AG04449 (cell line): ENCODE results near the gene PRL.

Source experiments
- CTCF ChIA-PET: fragments of 350-600 bp; formaldehyde crosslinking; extraction: SDS; loops from one replicate; lab custom pipeline; 2021; ENCODE audit warnings: antibody characterized with exemption; lab: Yijun Ruan, JAX
- POLR2A ChIA-PET: fragments of 400-600, 350-600 bp; formaldehyde crosslinking; extraction: SDS; loops from one replicate; lab custom pipeline; 2020; ENCODE audit warnings: antibody characterized with exemption, inconsistent platforms; lab: Yijun Ruan, JAX
- DNase-seq: peaks from one replicate; pipeline ENCODE4 v3.0.0-alpha.2; 2010; ENCODE audit warnings: low read depth, low spot score
- H3K4me3 ChIP-seq: 2 replicates; pipeline ENCODE4 v1.5.1; 2011; ENCODE audit warnings: low read depth, mild to moderate bottlenecking, control low read depth, low read length
- CTCF ChIP-seq: IDR thresholded peaks from one replicate; pipeline ENCODE4 v1.5.1; 2011; ENCODE audit warnings: mild to moderate bottlenecking, moderate library complexity, low read length, control low read depth, inconsistent platforms; ENCODE audit not compliant: insufficient read depth; ENCODE audit errors: missing control alignments

Gene PRL

GRCh38 chr6:22300273-22300998, 3.6 kb upstream of the PRL start:
- TF ChIP-seq CTCF: no peak
- POLR2A ChIA-PET: no interaction called here
- CTCF ChIA-PET: no interaction called here
- DNase-seq: no peak
- no peak overlapping the region for H3K4me3 ChIP-seq

GRCh38 chr6:22298475-22298890, 1.6 kb upstream of the PRL start:
- H3K4me3 ChIP-seq: no peak overlapping the region
- ChIA-PET CTCF (interaction anchor here (1.0 kb wide), 1 partner anchor 711 kb away, joined by 3 read pairs; no protein-coding TSS in a partner anchor), POLR2A (no interaction called here)
- TF ChIP-seq CTCF: no peak
- DNase-seq: peak; percentile 24

GRCh38 chr6:22296067-22296466, 769 bp downstream of the PRL start:
- ChIA-PET CTCF (no interaction called here), POLR2A (no interaction called here)
- no peak overlapping the region for H3K4me3 ChIP-seq
- no peak for TF ChIP-seq CTCF
- DNase-seq: no peak

GRCh38 chr6:22295145-22295544, 1.7 kb downstream of the PRL start:
- DNase-seq: no peak
- TF ChIP-seq CTCF: no peak
- H3K4me3 ChIP-seq: no peak overlapping the region
- ChIA-PET POLR2A (no interaction called here), CTCF (no interaction called here)

- no peak overlapping the region for H3K4me3 ChIP-seq
- POLR2A ChIA-PET: no interaction called here
- no peak for DNase-seq
- no peak for TF ChIP-seq CTCF
- CTCF ChIA-PET: no interaction called here
Observed at GRCh38 chr6:22294301-22294700, 2.5 kb downstream of the PRL start.

- CTCF ChIA-PET: no interaction called here
- POLR2A ChIA-PET: no interaction called here
- H3K4me3 ChIP-seq: no peak overlapping the region
- DNase-seq: no peak
- no peak for TF ChIP-seq CTCF
Observed at GRCh38 chr6:22290045-22290444, 6.8 kb downstream of the PRL start.
